ENCODE data around the gene SCAI. TPM values are rescaled to one million over a fixed set of nuclear protein-coding genes. Genes with fewer than 3 reads are reported as not detected.
A peak's percentile ranks its signal among the peaks of the same experiment; 100 is the strongest.

SCAI gene
- total and polyA plus RNA-seq, 10 donors = 1.6 to 19.6 (median 7.5) TPM

DNA sequence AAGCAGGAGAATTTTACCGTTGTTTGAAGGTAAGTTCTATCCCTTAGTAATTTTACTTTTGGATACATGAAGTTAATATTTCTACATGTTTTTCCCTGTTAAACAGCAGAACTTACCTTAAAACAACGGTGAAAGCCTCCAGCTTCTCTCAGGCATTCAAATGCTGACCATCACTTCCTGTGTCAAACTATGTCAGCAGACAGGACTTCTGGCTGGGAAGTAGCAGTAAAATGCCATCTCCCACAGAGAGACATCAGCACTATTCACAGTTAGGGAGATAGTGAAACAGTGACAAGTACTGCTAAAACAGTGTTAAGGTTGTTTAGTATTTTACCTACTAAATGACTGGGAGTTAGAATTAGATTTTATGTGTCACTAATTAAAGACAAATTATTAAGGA lies 168.2 kb downstream of the SCAI start:
- 49 to 59% (median 54%) methylated on average over 2 of the region's 2 CpGs for WGBS, 5 donors
- Histone ChIP-seq H3K27me3 (replicated peaks in 1 of 7) (no peaks in the 10 kb centered on the region), H3K4me3 (no peak overlapping the region), H3K9me3 (no peaks in the 10 kb centered on the region), H3K4me1 (peaks cover 0 to 10% (median 0%) of the 10 kb centered on the region in 6 donors), H3K36me3 (peaks cover 0 to 40% (median 12%) of the 10 kb centered on the region in 6 donors), H3K27ac (peak overlapping the region in 1 of 8 donors; percentile 7)
- DNase-seq = no peak
- intact Hi-C loops (cut with DNase I; ENCODE audit: low total_unique reads) = no loop called here
- no peak for TF ChIP-seq POLR2AphosphoS5 (IDR thresholded peaks at IDR 0.05)
- TF ChIP-seq, protein P1, sequence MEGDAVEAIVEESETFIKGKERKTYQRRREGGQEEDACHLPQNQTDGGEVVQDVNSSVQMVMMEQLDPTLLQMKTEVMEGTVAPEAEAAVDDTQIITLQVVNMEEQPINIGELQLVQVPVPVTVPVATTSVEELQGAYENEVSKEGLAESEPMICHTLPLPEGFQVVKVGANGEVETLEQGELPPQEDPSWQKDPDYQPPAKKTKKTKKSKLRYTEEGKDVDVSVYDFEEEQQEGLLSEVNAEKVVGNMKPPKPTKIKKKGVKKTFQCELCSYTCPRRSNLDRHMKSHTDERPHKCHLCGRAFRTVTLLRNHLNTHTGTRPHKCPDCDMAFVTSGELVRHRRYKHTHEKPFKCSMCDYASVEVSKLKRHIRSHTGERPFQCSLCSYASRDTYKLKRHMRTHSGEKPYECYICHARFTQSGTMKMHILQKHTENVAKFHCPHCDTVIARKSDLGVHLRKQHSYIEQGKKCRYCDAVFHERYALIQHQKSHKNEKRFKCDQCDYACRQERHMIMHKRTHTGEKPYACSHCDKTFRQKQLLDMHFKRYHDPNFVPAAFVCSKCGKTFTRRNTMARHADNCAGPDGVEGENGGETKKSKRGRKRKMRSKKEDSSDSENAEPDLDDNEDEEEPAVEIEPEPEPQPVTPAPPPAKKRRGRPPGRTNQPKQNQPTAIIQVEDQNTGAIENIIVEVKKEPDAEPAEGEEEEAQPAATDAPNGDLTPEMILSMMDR (IDR thresholded peaks at IDR 0.05 in 8 of 11, conservative IDR thresholded peaks at IDR 0.05 in 3 of 11) = no peak
- TF ChIP-seq POLR2A (IDR thresholded peaks at IDR 0.05) = no peak

DNA sequence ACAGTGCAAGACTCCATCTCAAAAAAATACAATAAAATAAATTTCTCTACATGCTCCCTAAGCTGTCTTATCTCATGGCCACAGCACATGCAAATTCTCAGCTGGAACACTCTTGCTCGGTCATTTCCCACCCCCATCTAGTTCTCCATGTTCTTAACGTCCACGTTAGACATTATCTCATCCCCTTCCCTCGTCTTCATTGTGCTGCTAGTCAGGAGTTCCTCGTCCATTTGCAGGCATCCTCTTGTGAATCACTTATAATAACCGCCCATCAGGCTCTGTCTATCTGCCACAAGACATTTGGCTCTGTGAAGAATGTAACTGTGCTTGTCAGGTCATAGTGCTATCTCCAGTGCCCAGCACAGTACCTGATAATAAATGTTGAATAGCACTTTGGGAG lies 169.5 kb downstream of the SCAI start:
- no peaks in the 10 kb centered on the region for H3K27me3 ChIP-seq (replicated peaks in 1 of 7)
- TF ChIP-seq POLR2A (IDR thresholded peaks at IDR 0.05) = no peak
- TF ChIP-seq, protein P1 (IDR thresholded peaks at IDR 0.05 in 8 of 11, conservative IDR thresholded peaks at IDR 0.05 in 3 of 11) = no peak
- no peak for TF ChIP-seq POLR2AphosphoS5 (IDR thresholded peaks at IDR 0.05)
- H3K27ac ChIP-seq = no peak overlapping the region
- intact Hi-C loops (cut with DNase I; ENCODE audit: low total_unique reads) = no loop called here
- no peak for DNase-seq
- H3K9me3 ChIP-seq = no peaks in the 10 kb centered on the region
- no peak overlapping the region for H3K4me3 ChIP-seq
- peaks cover 0 to 48% (median 15%) of the 10 kb centered on the region in 6 donors for H3K36me3 ChIP-seq
- 93 to 96% (median 94%) methylated on average over 6 of the region's 6 CpGs for WGBS, 5 donors
- peaks cover 0 to 10% (median 0%) of the 10 kb centered on the region in 6 donors for H3K4me1 ChIP-seq

DNA sequence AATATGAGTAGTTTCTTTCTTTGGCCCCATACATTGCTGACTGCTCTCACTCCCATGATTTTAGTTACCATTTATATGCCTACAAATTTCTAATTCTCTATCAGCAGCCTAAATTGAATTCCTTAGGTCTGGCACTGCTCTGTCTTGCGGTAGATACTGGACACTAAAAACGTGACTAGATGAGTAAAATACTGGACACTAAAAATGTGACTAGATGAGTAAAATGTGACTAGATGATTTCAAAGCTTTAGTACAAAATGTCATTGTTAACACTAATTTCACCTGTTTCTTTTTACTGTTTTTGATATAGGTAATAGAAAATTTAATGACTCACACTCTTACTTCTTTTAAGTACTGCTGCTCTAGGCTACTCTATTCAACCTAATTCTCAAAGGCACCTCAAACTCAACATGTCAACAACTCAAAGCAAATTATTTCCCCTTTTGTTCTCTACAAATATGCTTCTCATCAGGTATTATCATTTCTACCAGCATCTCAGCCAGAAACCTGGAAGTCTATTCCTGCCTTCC lies 171.0 kb downstream of the SCAI start:
- Histone ChIP-seq H3K9me3 (no peaks in the 10 kb centered on the region), H3K36me3 (peaks cover 0 to 62% (median 15%) of the 10 kb centered on the region in 6 donors)
- 72 to 93% (median 82%) methylated on average over 2 of the region's 2 CpGs for WGBS, 5 donors

DNA sequence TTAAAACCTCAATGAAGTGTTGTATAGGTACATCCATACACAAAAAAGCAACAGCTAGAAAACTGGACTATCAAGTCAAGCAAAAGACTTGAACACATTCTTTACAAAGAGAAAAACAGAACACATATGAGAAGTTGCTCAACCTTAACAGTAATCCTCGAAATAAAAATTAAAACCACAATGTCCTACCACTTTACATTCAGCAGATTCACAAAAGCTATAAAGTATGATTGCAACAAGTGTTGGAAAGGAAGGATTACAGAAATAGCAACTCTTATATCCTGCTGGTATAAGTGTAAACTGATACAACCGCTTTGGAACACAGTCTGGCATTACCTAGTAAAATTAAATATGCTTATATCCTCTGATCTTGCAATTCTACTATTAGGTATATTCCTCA lies 173.9 kb downstream of the SCAI start:
- Histone ChIP-seq H3K4me1 (peaks cover 0 to 27% (median 15%) of the 10 kb centered on the region in 6 donors), H3K27me3 (replicated peaks in 1 of 7) (no peaks in the 10 kb centered on the region), H3K9me3 (no peaks in the 10 kb centered on the region), H3K27ac (no peak overlapping the region), H3K36me3 (peaks cover 0 to 50% (median 13%) of the 10 kb centered on the region in 6 donors), H3K4me3 (no peak overlapping the region)
- TF ChIP-seq POLR2AphosphoS5 (IDR thresholded peaks at IDR 0.05) (no peak), POLR2A (IDR thresholded peaks at IDR 0.05) (no peak)
- TF ChIP-seq, protein P1 (IDR thresholded peaks at IDR 0.05 in 8 of 11, conservative IDR thresholded peaks at IDR 0.05 in 3 of 11) = no peak
- DNase-seq = no peak
- 43 to 85% (median 65%) methylated on average over 2 of the region's 2 CpGs for WGBS, 5 donors
- intact Hi-C loops (cut with DNase I; ENCODE audit: low total_unique reads) = no loop called here

More for the DNA sequence above, 171.0 kb downstream of the SCAI start:
- intact Hi-C loops (cut with DNase I; ENCODE audit: low total_unique reads) = no loop called here
- DNase-seq = no peak
- no peak overlapping the region for H3K27ac ChIP-seq
- H3K4me1 ChIP-seq = peaks cover 0 to 10% (median 0%) of the 10 kb centered on the region in 6 donors
- no peak overlapping the region for H3K4me3 ChIP-seq
- TF ChIP-seq, protein P1 (IDR thresholded peaks at IDR 0.05 in 8 of 11, conservative IDR thresholded peaks at IDR 0.05 in 3 of 11) = no peak
- no peaks in the 10 kb centered on the region for H3K27me3 ChIP-seq (replicated peaks in 1 of 7)

Measured in spleen (tissue), 11 donors.